ENCODE measurements around the gene HSPB6. TPM values are rescaled to one million over a fixed set of nuclear protein-coding genes. Genes with fewer than 3 reads are reported as not detected.

The HSPB6 gene
- total RNA-seq, 4 donors from 2014 or later: 107 to 203 (median 128) TPM

- peak; percentile 92 for ATAC-seq (ENCODE audit: low FRiP score)
- peak; percentile 93 for DNase-seq (ENCODE audit: low spot score)
- TF ChIP-seq CTCF (IDR thresholded peaks at IDR 0.05): no peak
These were observed 16.2 kb downstream of the HSPB6 start for GRCh38 chr19:35740423-35741202.

- no peak for DNase-seq (ENCODE audit: low spot score)
- no peak for ATAC-seq (ENCODE audit: low FRiP score)
- no peak for TF ChIP-seq CTCF (IDR thresholded peaks at IDR 0.05)
These were observed 16.8 kb downstream of the HSPB6 start for GRCh38 chr19:35740108-35740422.

- DNase-seq (ENCODE audit: low spot score): no peak
- no peak for TF ChIP-seq CTCF (IDR thresholded peaks at IDR 0.05)
- no peak for ATAC-seq (ENCODE audit: low FRiP score)
These were observed 17.3 kb downstream of the HSPB6 start for GRCh38 chr19:35739275-35740107.

- no peak for ATAC-seq (ENCODE audit: low FRiP score)
- TF ChIP-seq CTCF (IDR thresholded peaks at IDR 0.05): no peak
These were observed 18.0 kb downstream of the HSPB6 start for GRCh38 chr19:35738887-35739229.

GRCh38 chr19:35738021-35738886 is 18.6 kb downstream of the HSPB6 start:
- no peak for ATAC-seq (ENCODE audit: low FRiP score)
- no peak for TF ChIP-seq CTCF (IDR thresholded peaks at IDR 0.05)
- DNase-seq (ENCODE audit: low spot score): no peak

More at GRCh38 chr19:35738887-35739229, 18.0 kb downstream of the HSPB6 start:
- no peak for DNase-seq (ENCODE audit: low spot score)

- ATAC-seq (ENCODE audit: low FRiP score) (no peak), DNase-seq (ENCODE audit: low spot score) (no peak)
- TF ChIP-seq CTCF (IDR thresholded peaks at IDR 0.05): no peak
These were observed 19.6 kb downstream of the HSPB6 start for GRCh38 chr19:35736913-35737886.
